ENCODE measurements around the gene C4orf17. TPM values are rescaled to one million over a fixed set of nuclear protein-coding genes. Genes with fewer than 3 reads are reported as not detected.

Gene C4orf17
- polyA plus RNA-seq, 1 donor from 2014 or later, result not detected

DNA sequence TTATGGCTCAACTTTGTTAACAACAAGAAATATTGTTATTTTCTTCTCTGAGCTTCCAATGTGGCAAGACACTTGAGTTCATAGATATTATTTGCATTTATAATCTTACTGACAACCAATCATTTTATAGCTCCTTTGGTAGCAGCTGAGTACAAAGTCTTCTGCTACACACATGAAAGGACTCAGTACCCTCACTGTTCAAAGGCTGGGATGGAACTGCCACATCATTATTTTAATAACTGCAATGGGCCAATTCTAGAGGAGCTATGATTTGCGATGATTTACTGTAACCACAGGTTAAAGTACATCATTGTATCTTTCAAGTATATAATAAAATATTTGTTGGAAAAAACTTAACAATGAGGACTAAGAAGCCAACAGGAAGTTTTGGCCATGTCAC, 74.7 kb downstream of the C4orf17 start:
- TF ChIP-seq EP300 (conservative IDR thresholded peaks at IDR 0.05; ENCODE audit: poor library complexity, severe bottlenecking), result no peak
- TF ChIP-seq RAD21 (conservative IDR thresholded peaks at IDR 0.05), result no peak
- TF ChIP-seq REST (IDR thresholded peaks at IDR 0.05; ENCODE audit: borderline replicate concordance), result no peak
- no peak for TF ChIP-seq TAF1 (IDR thresholded peaks at IDR 0.05; ENCODE audit: low read depth)
- TF ChIP-seq CTCF (IDR thresholded peaks at IDR 0.05; ENCODE audit: poor library complexity, severe bottlenecking), result no peak
- TF ChIP-seq SMC3 (conservative IDR thresholded peaks at IDR 0.05; ENCODE audit: poor library complexity), result no peak
- no peak for TF ChIP-seq EZH2 (IDR thresholded peaks at IDR 0.05; ENCODE audit: borderline replicate concordance, insufficient read depth, low read length, poor library complexity, severe bottlenecking)
- TF ChIP-seq POLR2AphosphoS5 (IDR thresholded peaks at IDR 0.05), result no peak
- no peak for TF ChIP-seq MXI1 (conservative IDR thresholded peaks at IDR 0.05; ENCODE audit: poor library complexity, severe bottlenecking)
- no peaks in the 10 kb centered on the region for H3K79me2 ChIP-seq (replicated peaks; ENCODE audit: insufficient read depth, low read length)

GRCh38 chr4:99586322-99586721, 75.5 kb downstream of the C4orf17 start:
- no peaks in the 10 kb centered on the region for H3F3A ChIP-seq (ENCODE audit: insufficient read depth, low read length, poor library complexity, severe bottlenecking)
- H3K4me3 ChIP-seq (ENCODE audit: low read length), result no peak overlapping the region
- H2AFZ ChIP-seq (ENCODE audit: low read depth, low read length), result no peak overlapping the region
- H3K36me3 ChIP-seq (ENCODE audit: insufficient read depth, low read length), result no peaks in the 10 kb centered on the region
- no peak for TF ChIP-seq EZH2 (IDR thresholded peaks at IDR 0.05; ENCODE audit: borderline replicate concordance, insufficient read depth, low read length, poor library complexity, severe bottlenecking)
- no peaks in the 10 kb centered on the region for H3K9me3 ChIP-seq (ENCODE audit: low read length)
- no peaks in the 10 kb centered on the region for H4K20me1 ChIP-seq (ENCODE audit: insufficient read depth)
- no peak overlapping the region for H3K27ac ChIP-seq (ENCODE audit: low read length)
- H3K9me2 ChIP-seq (ENCODE audit: insufficient read depth, low read length), result no peaks in the 10 kb centered on the region
- no peak overlapping the region for H3K9ac ChIP-seq (ENCODE audit: low read length)
- H3K27me3 ChIP-seq (ENCODE audit: insufficient read depth, low read depth, low read length), result no peaks in the 10 kb centered on the region
- no peaks in the 10 kb centered on the region for H3K79me2 ChIP-seq (replicated peaks; ENCODE audit: insufficient read depth, low read length)
- no peak overlapping the region for H3K4me2 ChIP-seq (ENCODE audit: low read length)

More for the DNA sequence above, 74.7 kb downstream of the C4orf17 start:
- Histone ChIP-seq H3F3A (ENCODE audit: insufficient read depth, low read length, poor library complexity, severe bottlenecking) (no peaks in the 10 kb centered on the region), H3K4me2 (ENCODE audit: low read length) (no peak overlapping the region), H3K9me3 (ENCODE audit: low read length) (no peaks in the 10 kb centered on the region), H2AFZ (ENCODE audit: low read depth, low read length) (no peak overlapping the region), H3K36me3 (ENCODE audit: insufficient read depth, low read length) (no peaks in the 10 kb centered on the region), H3K9me2 (ENCODE audit: insufficient read depth, low read length) (no peaks in the 10 kb centered on the region), H3K27me3 (ENCODE audit: insufficient read depth, low read depth, low read length) (no peaks in the 10 kb centered on the region), H3K4me3 (ENCODE audit: low read length) (no peak overlapping the region), H3K27ac (ENCODE audit: low read length) (no peak overlapping the region), H4K20me1 (ENCODE audit: insufficient read depth) (no peaks in the 10 kb centered on the region), H3K9ac (ENCODE audit: low read length) (no peak overlapping the region)

- H3K79me2 ChIP-seq (replicated peaks; ENCODE audit: insufficient read depth, low read length), result no peaks in the 10 kb centered on the region
- no peak overlapping the region for H3K4me2 ChIP-seq (ENCODE audit: low read length)
- H3F3A ChIP-seq (ENCODE audit: insufficient read depth, low read length, poor library complexity, severe bottlenecking), result no peaks in the 10 kb centered on the region
- H3K9me2 ChIP-seq (ENCODE audit: insufficient read depth, low read length), result no peaks in the 10 kb centered on the region
- no peaks in the 10 kb centered on the region for H3K9me3 ChIP-seq (ENCODE audit: low read length)
- no peak overlapping the region for H2AFZ ChIP-seq (ENCODE audit: low read depth, low read length)
- H4K20me1 ChIP-seq (ENCODE audit: insufficient read depth), result no peaks in the 10 kb centered on the region
- H3K27me3 ChIP-seq (ENCODE audit: insufficient read depth, low read depth, low read length), result no peaks in the 10 kb centered on the region
- no peaks in the 10 kb centered on the region for H3K36me3 ChIP-seq (ENCODE audit: insufficient read depth, low read length)
- TF ChIP-seq POLR2AphosphoS5 (IDR thresholded peaks at IDR 0.05), result no peak
- H3K4me3 ChIP-seq (ENCODE audit: low read length), result no peak overlapping the region
- no peak overlapping the region for H3K27ac ChIP-seq (ENCODE audit: low read length)
- H3K9ac ChIP-seq (ENCODE audit: low read length), result no peak overlapping the region
Observed at GRCh38 chr4:99586797-99587196, 76.0 kb downstream of the C4orf17 start.
